Measurements from ENCODE around the gene CPED1. TPM values are rescaled to one million over a fixed set of nuclear protein-coding genes. Genes with fewer than 3 reads are reported as not detected.

The CPED1 gene
- total RNA-seq, 1 experiment from 2014 or later, result 0.39 TPM

DNA sequence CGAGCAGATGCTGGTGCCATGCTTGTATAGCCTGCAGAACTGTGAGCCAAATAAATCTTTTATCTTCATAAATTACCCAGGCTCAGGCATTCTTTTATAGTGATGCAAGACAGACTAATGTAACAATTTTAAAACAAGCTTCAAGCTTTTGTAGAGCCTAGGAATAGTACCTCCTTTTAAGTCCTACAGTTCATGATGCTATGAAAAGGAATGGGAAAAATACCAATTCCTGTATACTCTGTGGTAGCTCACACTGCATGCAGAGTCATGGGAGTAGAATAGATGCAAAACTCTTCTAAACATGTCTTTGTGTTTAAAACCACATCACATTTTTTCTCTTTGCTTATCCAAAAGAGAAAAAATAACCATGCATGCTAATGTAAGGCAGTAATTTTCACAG is 273.7 kb downstream of the CPED1 start:
- DNase-seq (ENCODE audit: low read depth, low spot score) (no peak), ATAC-seq (no peak)
- Histone ChIP-seq H3K4me3 (ENCODE audit: low read depth in 2 of 2, low read length in 2 of 2) (no peak overlapping the region), H3K9me3 (ENCODE audit: control insufficient read depth, insufficient read depth, low read depth, low read length) (no peaks in the 10 kb centered on the region), H3K27ac (ENCODE audit: low read length) (no peak overlapping the region), H3K4me1 (ENCODE audit: control insufficient read depth, insufficient read depth, low read length) (no peaks in the 10 kb centered on the region), H3K36me3 (ENCODE audit: control insufficient read depth, insufficient read depth, low read length) (no peaks in the 10 kb centered on the region; the same call in 1 of the 2 replicates), H3K27me3 (ENCODE audit: control insufficient read depth, insufficient read depth, low read length) (no peaks in the 10 kb centered on the region)
- CTCF ChIA-PET, result no interaction called here
- in situ Hi-C loops (cut with HindIII; ENCODE audit: low pct_unique_long_range_greater_than_20kb, low sequenced_read_pairs), result no loop called here
- no peak for TF ChIP-seq REST (IDR thresholded peaks at IDR 0.05; ENCODE audit: insufficient read depth in 1 of 2, low read depth in 2 of 2, low read length in 1 of 2)
- intact Hi-C loops (cut with micrococcal nuclease; ENCODE audit: unreplicated experiment), result no loop called here
- BruUV-seq (replicated peaks), result no TSS peak
- POLR2A ChIA-PET, result no interaction called here

DNA sequence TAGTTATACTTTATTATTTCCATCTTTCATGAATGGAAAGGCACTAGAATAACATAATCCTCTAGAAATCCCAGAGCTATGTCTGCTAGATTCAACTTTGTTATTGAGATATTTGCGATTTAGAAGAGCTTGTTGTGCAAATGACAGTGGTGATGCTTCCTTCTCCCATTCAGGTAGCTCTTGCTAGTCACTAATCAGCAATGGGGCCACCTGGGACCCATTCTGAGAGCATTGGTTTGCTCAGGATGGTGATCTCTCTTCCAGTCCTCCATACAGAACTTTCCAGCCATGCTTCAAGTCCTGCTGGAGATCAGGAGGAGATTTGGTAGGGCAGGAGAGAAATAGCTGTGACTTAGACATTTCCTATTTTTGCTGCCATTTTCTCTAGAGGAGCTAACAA is 274.5 kb downstream of the CPED1 start:
- Histone ChIP-seq H3K4me1 (ENCODE audit: control insufficient read depth, insufficient read depth, low read length) (no peaks in the 10 kb centered on the region), H3K4me3 (ENCODE audit: low read depth in 2 of 2, low read length in 2 of 2) (no peak overlapping the region), H3K27ac (ENCODE audit: low read length) (no peak overlapping the region), H3K27me3 (ENCODE audit: control insufficient read depth, insufficient read depth, low read length) (no peaks in the 10 kb centered on the region), H3K9me3 (ENCODE audit: control insufficient read depth, insufficient read depth, low read depth, low read length) (no peaks in the 10 kb centered on the region), H3K36me3 (ENCODE audit: control insufficient read depth, insufficient read depth, low read length) (no peaks in the 10 kb centered on the region; the same call in 1 of the 2 replicates)
- POLR2A ChIA-PET, result no interaction called here
- in situ Hi-C loops (cut with HindIII; ENCODE audit: low pct_unique_long_range_greater_than_20kb, low sequenced_read_pairs) (no loop called here), intact Hi-C loops (cut with micrococcal nuclease; ENCODE audit: unreplicated experiment) (no loop called here)
- DNase-seq (ENCODE audit: low read depth, low spot score), result no peak
- no peak for ATAC-seq
- TF ChIP-seq POLR2AphosphoS5 (IDR thresholded peaks at IDR 0.05; ENCODE audit: low read depth, low read length) (no peak), SIN3A (IDR thresholded peaks at IDR 0.05; ENCODE audit: borderline replicate concordance, insufficient read depth, low read depth, low read length) (no peak), TCF7L2 (IDR thresholded peaks at IDR 0.05; ENCODE audit: low read depth, low read length) (no peak), REST (IDR thresholded peaks at IDR 0.05; ENCODE audit: insufficient read depth in 1 of 2, low read depth in 2 of 2, low read length in 1 of 2) (no peak)
- TF ChIP-seq, protein P1, sequence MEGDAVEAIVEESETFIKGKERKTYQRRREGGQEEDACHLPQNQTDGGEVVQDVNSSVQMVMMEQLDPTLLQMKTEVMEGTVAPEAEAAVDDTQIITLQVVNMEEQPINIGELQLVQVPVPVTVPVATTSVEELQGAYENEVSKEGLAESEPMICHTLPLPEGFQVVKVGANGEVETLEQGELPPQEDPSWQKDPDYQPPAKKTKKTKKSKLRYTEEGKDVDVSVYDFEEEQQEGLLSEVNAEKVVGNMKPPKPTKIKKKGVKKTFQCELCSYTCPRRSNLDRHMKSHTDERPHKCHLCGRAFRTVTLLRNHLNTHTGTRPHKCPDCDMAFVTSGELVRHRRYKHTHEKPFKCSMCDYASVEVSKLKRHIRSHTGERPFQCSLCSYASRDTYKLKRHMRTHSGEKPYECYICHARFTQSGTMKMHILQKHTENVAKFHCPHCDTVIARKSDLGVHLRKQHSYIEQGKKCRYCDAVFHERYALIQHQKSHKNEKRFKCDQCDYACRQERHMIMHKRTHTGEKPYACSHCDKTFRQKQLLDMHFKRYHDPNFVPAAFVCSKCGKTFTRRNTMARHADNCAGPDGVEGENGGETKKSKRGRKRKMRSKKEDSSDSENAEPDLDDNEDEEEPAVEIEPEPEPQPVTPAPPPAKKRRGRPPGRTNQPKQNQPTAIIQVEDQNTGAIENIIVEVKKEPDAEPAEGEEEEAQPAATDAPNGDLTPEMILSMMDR (IDR thresholded peaks at IDR 0.05), result no peak
- no TSS peak for BruUV-seq (replicated peaks)
- CTCF ChIA-PET, result no interaction called here
